ENCODE measurements around the gene RAB9B. TPM values are rescaled to one million over a fixed set of nuclear protein-coding genes. Genes with fewer than 3 reads are reported as not detected.

The RAB9B gene
- polyA plus RNA-seq, 1 donor (not counting 4 experiments of a cell fraction or from before 2014, with no cell fraction given), result 0.28 TPM

DNA sequence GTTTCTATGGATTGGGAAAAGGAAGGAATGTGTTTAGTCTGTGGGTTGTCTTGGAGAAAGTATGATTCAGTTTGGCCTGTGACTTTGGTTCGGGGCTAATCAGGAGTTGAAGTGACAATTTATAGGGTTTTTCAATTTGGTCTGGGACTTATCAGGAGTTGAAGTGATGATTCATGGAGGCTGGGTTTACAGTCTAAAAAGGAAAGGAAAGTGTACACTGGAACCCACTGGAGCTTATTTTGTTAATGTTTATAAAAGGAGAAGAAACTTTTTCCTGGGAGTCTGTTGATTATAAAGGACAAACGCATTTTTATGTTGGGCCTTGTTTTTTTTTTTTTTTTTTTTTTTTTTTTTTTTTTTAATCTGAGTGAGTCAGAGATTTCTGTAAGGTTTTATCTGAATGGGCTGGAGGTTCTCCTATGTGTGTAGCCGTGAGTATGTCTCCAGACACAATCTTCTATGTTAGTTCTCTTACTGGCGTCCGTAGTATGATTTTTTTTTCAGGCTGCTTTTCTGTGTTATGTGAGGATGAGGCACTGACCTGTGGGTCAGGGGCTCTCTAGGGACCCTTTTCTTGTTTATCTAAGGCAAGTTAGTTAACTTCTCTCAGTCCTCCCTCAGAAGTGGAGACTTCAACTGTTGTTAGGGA lies 33.0 kb upstream of the RAB9B start:
- Histone ChIP-seq H3K36me3 (ENCODE audit: control insufficient read depth in 2 of 2, extremely low read depth in 1 of 2, insufficient read depth in 2 of 2, low read length in 2 of 2) (no peaks in the 10 kb centered on the region), H3K9me1 (ENCODE audit: control insufficient read depth, extremely low read depth, insufficient read depth, low read length) (no peaks in the 10 kb centered on the region), H3K27ac (ENCODE audit: control insufficient read depth, insufficient read depth, low read length) (no peak overlapping the region), H3K4me1 (ENCODE audit: control insufficient read depth, extremely low read depth, insufficient read depth, low read length) (peaks cover 5% of the 10 kb centered on the region), H3K9ac (ENCODE audit: control insufficient read depth, extremely low read depth, insufficient read depth, low read length) (no peak overlapping the region), H4K20me1 (ENCODE audit: control insufficient read depth, extremely low read depth, insufficient read depth, low read length) (no peaks in the 10 kb centered on the region), H3K79me2 (ENCODE audit: control insufficient read depth, insufficient read depth, low read length) (no peaks in the 10 kb centered on the region), H2AFZ (ENCODE audit: control insufficient read depth, low read length) (no peak overlapping the region), H3K9me3 (ENCODE audit: control insufficient read depth, low read depth, low read length) (no peaks in the 10 kb centered on the region), H3K4me2 (ENCODE audit: control insufficient read depth, extremely low read depth, insufficient read depth, low read depth, low read length) (no peak overlapping the region), H3K27me3 (ENCODE audit: control insufficient read depth, extremely low read depth, insufficient read depth, low read length) (no peaks in the 10 kb centered on the region), H3K4me3 (ENCODE audit: control insufficient read depth in 2 of 3, extremely low read depth in 1 of 3, insufficient read depth in 2 of 3, low read depth in 1 of 3, low read length in 3 of 3) (no peak overlapping the region)
- dilution Hi-C loops (cut with MboI; ENCODE audit: extremely low pct_ligation_motif_present, low sequenced_read_pairs), result no loop called here
- FAIRE-seq, result no peak
- no peak for DNase-seq (ENCODE audit: low read depth, low spot score)
- TF ChIP-seq, protein P1, sequence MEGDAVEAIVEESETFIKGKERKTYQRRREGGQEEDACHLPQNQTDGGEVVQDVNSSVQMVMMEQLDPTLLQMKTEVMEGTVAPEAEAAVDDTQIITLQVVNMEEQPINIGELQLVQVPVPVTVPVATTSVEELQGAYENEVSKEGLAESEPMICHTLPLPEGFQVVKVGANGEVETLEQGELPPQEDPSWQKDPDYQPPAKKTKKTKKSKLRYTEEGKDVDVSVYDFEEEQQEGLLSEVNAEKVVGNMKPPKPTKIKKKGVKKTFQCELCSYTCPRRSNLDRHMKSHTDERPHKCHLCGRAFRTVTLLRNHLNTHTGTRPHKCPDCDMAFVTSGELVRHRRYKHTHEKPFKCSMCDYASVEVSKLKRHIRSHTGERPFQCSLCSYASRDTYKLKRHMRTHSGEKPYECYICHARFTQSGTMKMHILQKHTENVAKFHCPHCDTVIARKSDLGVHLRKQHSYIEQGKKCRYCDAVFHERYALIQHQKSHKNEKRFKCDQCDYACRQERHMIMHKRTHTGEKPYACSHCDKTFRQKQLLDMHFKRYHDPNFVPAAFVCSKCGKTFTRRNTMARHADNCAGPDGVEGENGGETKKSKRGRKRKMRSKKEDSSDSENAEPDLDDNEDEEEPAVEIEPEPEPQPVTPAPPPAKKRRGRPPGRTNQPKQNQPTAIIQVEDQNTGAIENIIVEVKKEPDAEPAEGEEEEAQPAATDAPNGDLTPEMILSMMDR (optimal IDR thresholded peaks at IDR 0.05 in 1 of 3, IDR thresholded peaks at IDR 0.05 in 1 of 3, conservative IDR thresholded peaks at IDR 0.05 in 1 of 3; ENCODE audit: extremely low read depth in 1 of 3, insufficient read depth in 2 of 3, low read length in 3 of 3), result no peak
- TF ChIP-seq EZH2 (IDR thresholded peaks at IDR 0.05; ENCODE audit: low read length), result no peak

GRCh38 chrX:103864149-103864548 lies 32.1 kb upstream of the RAB9B start:
- DNase-seq (ENCODE audit: low read depth, low spot score), result no peak
- Histone ChIP-seq H3K79me2 (ENCODE audit: control insufficient read depth, insufficient read depth, low read length) (no peaks in the 10 kb centered on the region), H3K4me3 (ENCODE audit: control insufficient read depth in 2 of 3, extremely low read depth in 1 of 3, insufficient read depth in 2 of 3, low read depth in 1 of 3, low read length in 3 of 3) (no peak overlapping the region), H3K36me3 (ENCODE audit: control insufficient read depth in 2 of 2, extremely low read depth in 1 of 2, insufficient read depth in 2 of 2, low read length in 2 of 2) (no peaks in the 10 kb centered on the region), H3K4me1 (ENCODE audit: control insufficient read depth, extremely low read depth, insufficient read depth, low read length) (peaks cover 5% of the 10 kb centered on the region), H4K20me1 (ENCODE audit: control insufficient read depth, extremely low read depth, insufficient read depth, low read length) (no peaks in the 10 kb centered on the region), H3K4me2 (ENCODE audit: control insufficient read depth, extremely low read depth, insufficient read depth, low read depth, low read length) (no peak overlapping the region), H2AFZ (ENCODE audit: control insufficient read depth, low read length) (no peak overlapping the region), H3K9ac (ENCODE audit: control insufficient read depth, extremely low read depth, insufficient read depth, low read length) (no peak overlapping the region), H3K9me1 (ENCODE audit: control insufficient read depth, extremely low read depth, insufficient read depth, low read length) (no peaks in the 10 kb centered on the region), H3K27ac (ENCODE audit: control insufficient read depth, insufficient read depth, low read length) (no peak overlapping the region), H3K27me3 (ENCODE audit: control insufficient read depth, extremely low read depth, insufficient read depth, low read length) (no peaks in the 10 kb centered on the region), H3K9me3 (ENCODE audit: control insufficient read depth, low read depth, low read length) (no peaks in the 10 kb centered on the region)
- no peak for TF ChIP-seq EZH2 (IDR thresholded peaks at IDR 0.05; ENCODE audit: low read length)
- TF ChIP-seq, protein P1 (optimal IDR thresholded peaks at IDR 0.05 in 1 of 3, IDR thresholded peaks at IDR 0.05 in 1 of 3, conservative IDR thresholded peaks at IDR 0.05 in 1 of 3; ENCODE audit: extremely low read depth in 1 of 3, insufficient read depth in 2 of 3, low read length in 3 of 3), result no peak
- no peak for FAIRE-seq
- dilution Hi-C loops (cut with MboI; ENCODE audit: extremely low pct_ligation_motif_present, low sequenced_read_pairs), result no loop called here
